Effector memory CD8-positive, alpha-beta T cell (primary cell): ENCODE data around the gene ARFGAP3.
A peak's percentile ranks its signal among the peaks of the same experiment; 100 is the strongest.

ENCODE experiments used
- ATAC-seq: fragments of 150-1000 bp; cut with Tn5 transposase; replicated peaks from 2 replicates; pipeline ENCODE4 v1.10.0; 2021; ENCODE audit warnings: mild to moderate bottlenecking, moderate library complexity
- DNase-seq, 3 experiments: peaks; one replicate each; pipeline ENCODE4 v3.0.0; 2021
- H3K27ac Mint-ChIP-seq, 2 donors: one replicate each; pipeline ENCODE4 v1.8.0; 2022; ENCODE audit warnings: mild to moderate bottlenecking in 2 of 2, mixed read lengths in 2 of 2, moderate library complexity in 2 of 2
- H3K27me3 Mint-ChIP-seq, 2 donors: one replicate each; pipeline ENCODE4 v1.8.0; 2022; ENCODE audit warnings: mixed read lengths in 2 of 2
- H3K36me3 Mint-ChIP-seq: one replicate; pipeline ENCODE4 v1.8.0; 2022; ENCODE audit warnings: mild to moderate bottlenecking, moderate library complexity, mixed read lengths; ENCODE audit not compliant: insufficient read depth
- H3K4me1 Mint-ChIP-seq, 2 donors: one replicate each; pipeline ENCODE4 v1.8.0; 2022; ENCODE audit warnings: low read depth in 2 of 2, mixed read lengths in 2 of 2
- H3K4me3 Mint-ChIP-seq, 2 donors: one replicate each; pipeline ENCODE4 v1.8.0; 2022; ENCODE audit warnings: mild to moderate bottlenecking in 2 of 2, mixed read lengths in 2 of 2, moderate library complexity in 2 of 2
- H3K9me3 Mint-ChIP-seq, 2 donors: one replicate each; pipeline ENCODE4 v1.8.0; 2022; ENCODE audit warnings: mixed read lengths in 2 of 2

The ARFGAP3 gene

DNA sequence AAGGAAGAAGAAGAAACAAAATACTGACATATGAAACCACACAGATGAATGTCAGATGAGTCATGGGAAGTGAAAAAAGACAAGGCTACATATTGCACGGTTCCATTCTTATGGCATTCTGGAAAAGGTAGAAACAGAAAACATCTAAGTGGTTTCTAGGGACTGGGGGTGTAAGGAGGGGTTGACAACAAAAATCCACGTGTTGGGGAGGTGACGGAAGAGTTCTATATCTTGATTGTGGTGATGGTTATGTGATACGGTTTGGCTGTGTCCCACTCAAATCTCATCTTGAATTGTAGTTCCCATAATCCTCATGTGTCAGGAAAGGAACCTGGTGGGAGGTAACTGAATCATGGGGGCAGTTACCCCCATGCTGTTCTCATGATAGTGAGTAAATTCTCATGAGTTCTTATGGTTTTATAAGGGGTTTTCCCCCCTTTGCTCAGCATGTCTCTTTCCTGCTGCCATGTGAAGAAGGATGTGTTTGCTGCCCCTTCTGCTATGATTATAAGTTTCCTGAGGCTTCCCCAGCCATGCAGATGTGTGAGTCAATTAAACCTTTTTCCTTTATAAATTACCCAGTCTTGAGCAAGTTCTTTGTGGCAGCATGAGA, 6.4 kb upstream of the ARFGAP3 start:
- Mint-ChIP-seq H3K4me3 (no peak overlapping the region), H3K9me3 (no peaks in the 10 kb centered on the region), H3K27ac (no peak overlapping the region), H3K36me3 (peaks cover 9% of the 10 kb centered on the region), H3K27me3 (no peaks in the 10 kb centered on the region), H3K4me1 (peaks cover 4 to 10% of the 10 kb centered on the region in 2 donors)
- ATAC-seq = peak; percentile 42
- DNase-seq = no peak

DNA sequence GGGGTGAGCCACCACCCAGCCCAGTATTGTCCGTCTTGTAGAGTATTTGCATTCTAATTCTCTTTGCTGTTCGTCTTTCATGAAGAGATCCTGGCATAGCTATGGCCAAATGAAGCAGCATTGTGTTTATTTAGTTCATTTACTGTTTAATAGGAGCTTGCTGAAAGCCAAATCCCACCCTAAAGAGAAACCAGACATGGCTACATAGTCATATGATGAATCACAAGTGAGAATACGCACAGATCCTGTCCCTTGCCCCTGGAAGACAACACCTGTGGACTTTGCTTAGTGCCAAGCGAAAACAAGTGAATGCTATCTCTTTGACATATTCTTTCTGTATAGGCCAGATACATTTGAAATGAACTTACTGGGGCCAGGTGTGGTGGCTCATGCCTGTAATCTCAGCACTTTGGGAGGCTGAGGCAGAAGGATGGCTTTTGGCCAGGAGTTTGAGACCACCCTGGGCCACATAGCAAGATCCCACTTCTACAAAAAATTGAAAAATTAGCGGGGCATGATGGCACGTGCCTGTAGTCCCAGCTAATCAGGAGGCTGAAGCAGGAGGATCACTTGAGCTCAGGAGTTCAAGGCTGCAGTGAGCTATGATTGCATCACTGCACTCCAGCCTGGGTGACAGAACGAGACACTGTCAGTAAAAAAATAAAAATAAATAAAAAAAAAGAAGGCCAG, 5.1 kb upstream of the ARFGAP3 start:
- ATAC-seq (no peak), DNase-seq (no peak)
- H3K36me3 Mint-ChIP-seq = peaks cover 6% of the 10 kb centered on the region
- H3K27me3 Mint-ChIP-seq = no peaks in the 10 kb centered on the region
- H3K27ac Mint-ChIP-seq = no peak overlapping the region
- H3K4me1 Mint-ChIP-seq = peaks cover 4 to 5% of the 10 kb centered on the region in 2 donors
- H3K4me3 Mint-ChIP-seq = no peak overlapping the region
- H3K9me3 Mint-ChIP-seq = no peaks in the 10 kb centered on the region

DNA sequence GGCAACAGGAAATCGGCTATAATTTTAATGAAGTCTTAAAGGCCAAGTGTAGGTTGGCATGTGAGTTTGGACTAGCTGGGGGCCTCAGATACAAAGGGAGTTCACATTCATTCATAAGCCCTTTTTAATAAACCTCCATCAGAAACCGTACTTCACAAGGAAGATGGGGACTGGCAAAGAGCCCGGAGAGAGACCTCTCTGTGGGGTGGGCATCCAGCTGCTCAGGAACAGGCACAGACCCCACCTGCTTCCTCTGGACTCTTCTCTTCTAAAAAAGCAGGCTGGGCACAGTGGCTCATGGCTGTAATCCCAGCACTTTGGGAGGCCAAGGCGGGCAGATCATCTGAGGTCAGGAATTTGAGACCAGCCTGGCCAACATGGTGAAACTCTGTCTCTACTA, 3.9 kb upstream of the ARFGAP3 start:
- no peak overlapping the region for H3K4me3 Mint-ChIP-seq
- H3K27ac Mint-ChIP-seq = peak overlapping the region in 1 of 2 donors; percentile 15
- ATAC-seq (no peak), DNase-seq (no peak)
- peaks cover 8 to 10% of the 10 kb centered on the region in 2 donors for H3K4me1 Mint-ChIP-seq
- H3K27me3 Mint-ChIP-seq = no peaks in the 10 kb centered on the region
- H3K9me3 Mint-ChIP-seq = no peaks in the 10 kb centered on the region
- H3K36me3 Mint-ChIP-seq = peaks cover 9% of the 10 kb centered on the region

DNA sequence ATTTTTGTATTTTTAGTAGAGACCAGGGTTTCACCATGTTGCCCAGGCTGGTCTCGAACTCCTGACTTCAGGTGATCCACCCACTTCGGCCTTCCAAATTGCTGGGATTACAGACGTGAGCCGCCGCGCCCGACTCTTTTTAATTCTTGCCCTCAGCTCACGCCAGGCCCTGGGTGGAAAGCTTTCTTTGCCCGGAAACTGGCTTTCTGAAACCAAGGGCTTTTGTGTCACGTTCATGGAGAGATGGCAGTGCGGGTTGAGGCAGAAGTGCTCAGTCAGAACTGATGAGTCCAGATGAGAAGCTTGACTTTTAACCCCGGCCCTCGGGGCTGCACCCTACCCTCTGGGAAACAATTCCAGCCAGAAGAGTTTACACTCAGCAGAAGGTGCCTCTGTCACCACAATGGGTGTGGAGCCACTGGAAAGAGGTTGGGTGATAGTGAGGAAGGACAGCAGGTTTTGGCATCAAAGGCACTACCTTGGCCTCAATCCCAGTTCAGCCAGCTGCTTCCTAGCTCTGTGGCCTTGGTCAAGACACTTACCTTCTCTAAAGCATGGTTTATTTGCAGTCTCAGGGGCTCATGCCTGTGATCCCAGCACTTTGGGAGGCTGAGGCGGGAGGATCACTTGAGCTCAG, 890 bp upstream of the ARFGAP3 start:
- ATAC-seq (no peak), DNase-seq (no peak)
- peaks cover 5 to 8% of the 10 kb centered on the region in 2 donors for H3K4me1 Mint-ChIP-seq
- no peaks in the 10 kb centered on the region for H3K9me3 Mint-ChIP-seq
- peak overlapping the region; percentile 69 to 74 for H3K4me3 Mint-ChIP-seq
- H3K36me3 Mint-ChIP-seq = peaks cover 13% of the 10 kb centered on the region
- H3K27ac Mint-ChIP-seq = no peak overlapping the region
- H3K27me3 Mint-ChIP-seq = no peaks in the 10 kb centered on the region

DNA sequence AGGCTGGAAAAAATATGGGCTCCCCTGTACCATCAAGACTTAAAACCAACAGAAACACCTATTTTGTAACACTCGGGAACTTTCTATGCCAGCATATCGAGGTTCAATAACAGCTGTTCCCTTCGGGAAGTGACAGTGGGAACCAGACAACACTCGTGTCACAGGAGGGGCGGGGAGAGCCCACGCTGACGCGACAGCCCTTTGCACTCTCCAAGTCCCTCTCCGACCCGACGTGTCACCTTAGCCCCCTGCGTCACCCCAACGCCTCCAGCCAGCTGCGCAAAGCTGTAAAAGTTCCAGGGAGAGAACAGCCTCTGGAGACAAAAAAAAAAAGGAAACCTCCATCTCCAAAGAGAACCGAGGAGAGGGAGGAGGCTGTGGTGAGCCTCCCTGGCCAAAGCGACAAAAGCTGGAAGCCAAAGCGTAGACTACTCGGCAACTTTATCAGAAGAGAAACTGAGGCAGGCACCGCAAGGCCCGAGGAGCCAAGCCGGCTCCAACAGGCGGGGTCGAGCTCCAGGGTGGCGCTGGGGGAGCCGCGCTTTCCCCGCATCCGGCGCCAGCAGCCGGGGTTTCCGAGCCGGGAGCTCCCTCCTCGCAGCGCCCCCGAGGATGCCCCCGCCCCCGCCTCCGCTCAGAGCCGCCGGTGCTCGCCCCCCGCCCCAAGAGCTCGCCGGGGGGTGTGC, 751 bp downstream of the ARFGAP3 start:
- Mint-ChIP-seq H3K27me3 (no peaks in the 10 kb centered on the region), H3K4me3 (peak overlapping the region; percentile 88 to 96), H3K36me3 (peaks cover 13% of the 10 kb centered on the region), H3K9me3 (no peaks in the 10 kb centered on the region), H3K4me1 (peaks cover 5 to 9% of the 10 kb centered on the region in 2 donors), H3K27ac (peak overlapping the region; percentile 93 to 96)
- ATAC-seq = peak; percentile 51
- DNase-seq = peak; percentile 17 to 58 (median 45)

DNA sequence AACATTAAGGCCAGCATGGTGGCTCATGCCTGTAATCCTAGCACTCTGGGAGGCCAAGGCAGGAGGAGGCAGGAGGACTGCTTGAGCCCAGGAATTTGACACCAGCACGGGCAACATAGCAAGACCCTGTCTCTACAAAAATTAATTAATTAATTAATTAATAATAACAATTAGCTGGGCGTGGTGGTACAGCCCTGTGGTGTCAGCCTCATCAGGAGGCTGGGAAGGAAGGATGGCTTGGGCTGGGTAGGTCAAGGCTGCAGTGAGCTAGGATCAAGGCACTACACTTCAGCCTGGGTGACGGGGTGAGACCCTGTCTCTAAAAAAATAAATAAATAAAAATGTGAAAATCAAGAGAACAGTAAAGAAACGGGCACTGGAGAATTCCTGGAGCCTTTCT, 1.4 kb downstream of the ARFGAP3 start:
- Mint-ChIP-seq H3K27me3 (no peaks in the 10 kb centered on the region), H3K27ac (peak overlapping the region; percentile 93 to 96), H3K36me3 (peaks cover 13% of the 10 kb centered on the region), H3K4me1 (peaks cover 5 to 12% of the 10 kb centered on the region in 2 donors), H3K4me3 (peak overlapping the region; percentile 88 to 96), H3K9me3 (no peaks in the 10 kb centered on the region)
- no peak for DNase-seq
- ATAC-seq = no peak

DNA sequence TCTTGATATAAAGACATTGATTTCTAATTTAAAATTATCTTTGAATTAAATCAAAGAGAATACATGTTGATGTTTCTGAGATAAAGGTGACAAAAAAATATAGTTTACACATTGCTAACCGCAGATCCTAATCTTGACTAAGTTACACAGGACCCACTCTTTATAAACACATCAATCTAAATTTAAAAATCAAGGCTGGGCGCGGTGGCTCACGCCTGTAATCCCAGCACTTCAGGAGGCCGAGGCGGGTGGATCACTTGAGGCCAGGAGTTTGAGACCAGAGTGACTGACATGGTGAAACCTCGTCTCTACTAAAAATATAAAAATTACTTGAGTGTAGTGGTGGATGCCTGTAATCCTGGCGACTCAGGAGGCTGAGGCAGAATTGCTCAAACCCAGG, 1.9 kb downstream of the ARFGAP3 start:
- DNase-seq = no peak
- Mint-ChIP-seq H3K9me3 (no peaks in the 10 kb centered on the region), H3K36me3 (peaks cover 13% of the 10 kb centered on the region), H3K27ac (peak overlapping the region; percentile 65 to 96), H3K27me3 (no peaks in the 10 kb centered on the region), H3K4me3 (peak overlapping the region; percentile 88 to 96), H3K4me1 (peaks cover 5 to 12% of the 10 kb centered on the region in 2 donors)
- ATAC-seq = no peak

DNA sequence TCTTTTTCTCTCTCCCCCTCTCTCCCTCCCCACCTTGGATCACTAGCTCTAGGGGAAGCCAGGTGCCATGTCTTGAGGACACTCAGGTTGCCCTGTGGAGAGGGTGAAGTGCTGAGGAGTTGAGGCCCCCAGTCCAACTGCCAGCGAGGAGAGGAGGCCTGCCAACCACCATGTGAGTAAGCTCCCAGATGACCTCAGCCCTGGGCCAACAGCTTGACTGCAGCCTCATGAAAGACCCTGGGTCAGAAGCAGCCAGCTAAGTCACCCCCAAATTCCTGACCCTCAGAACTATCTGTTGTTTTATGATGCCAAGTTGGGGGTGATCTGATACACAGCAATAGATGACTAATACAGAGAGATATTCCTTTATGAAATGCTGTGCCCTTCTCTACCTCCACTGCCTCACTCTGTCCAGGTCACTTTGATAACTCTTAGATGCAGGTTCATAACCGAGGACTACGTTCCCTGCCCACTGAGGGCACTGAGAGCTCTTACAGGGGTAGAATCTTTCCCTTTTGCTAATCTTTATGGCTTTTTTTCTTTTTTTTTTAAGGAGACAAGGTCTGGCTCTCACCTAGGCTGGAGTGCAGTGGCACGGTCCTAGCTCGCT, 8.0 kb downstream of the ARFGAP3 start:
- no peaks in the 10 kb centered on the region for H3K27me3 Mint-ChIP-seq
- H3K4me3 Mint-ChIP-seq = no peak overlapping the region
- peak overlapping the region; percentile 17 to 67 for H3K27ac Mint-ChIP-seq
- no peak for DNase-seq
- no peak for ATAC-seq
- peaks cover 16 to 20% of the 10 kb centered on the region in 2 donors for H3K4me1 Mint-ChIP-seq
- H3K36me3 Mint-ChIP-seq = peaks cover 29% of the 10 kb centered on the region
- no peaks in the 10 kb centered on the region for H3K9me3 Mint-ChIP-seq

DNA sequence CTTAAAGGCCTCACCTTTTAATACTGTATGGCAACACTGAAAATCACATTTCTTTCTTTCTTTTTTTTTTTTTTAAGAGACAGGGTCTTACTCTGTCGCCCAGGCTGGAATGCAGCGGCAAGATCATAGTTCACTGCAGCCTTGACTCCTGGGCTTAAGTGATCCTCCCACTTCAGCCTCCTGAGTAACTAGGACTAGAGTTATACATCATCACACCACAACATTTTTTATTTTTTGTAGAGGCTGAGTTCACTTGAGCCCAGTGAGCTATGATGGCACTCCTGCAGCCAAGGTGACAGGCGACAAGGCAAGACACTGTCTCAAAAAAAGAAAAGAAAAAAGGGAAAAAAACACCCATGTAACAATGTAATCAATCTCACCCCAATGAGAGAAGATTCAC, 10.0 kb downstream of the ARFGAP3 start:
- H3K4me3 Mint-ChIP-seq = no peak overlapping the region
- peaks cover 46% of the 10 kb centered on the region for H3K36me3 Mint-ChIP-seq
- H3K27ac Mint-ChIP-seq = peak overlapping the region in 1 of 2 donors; percentile 20
- H3K27me3 Mint-ChIP-seq = no peaks in the 10 kb centered on the region
- no peak for ATAC-seq
- no peaks in the 10 kb centered on the region for H3K9me3 Mint-ChIP-seq
- DNase-seq = no peak
- peaks cover 28 to 31% of the 10 kb centered on the region in 2 donors for H3K4me1 Mint-ChIP-seq

DNA sequence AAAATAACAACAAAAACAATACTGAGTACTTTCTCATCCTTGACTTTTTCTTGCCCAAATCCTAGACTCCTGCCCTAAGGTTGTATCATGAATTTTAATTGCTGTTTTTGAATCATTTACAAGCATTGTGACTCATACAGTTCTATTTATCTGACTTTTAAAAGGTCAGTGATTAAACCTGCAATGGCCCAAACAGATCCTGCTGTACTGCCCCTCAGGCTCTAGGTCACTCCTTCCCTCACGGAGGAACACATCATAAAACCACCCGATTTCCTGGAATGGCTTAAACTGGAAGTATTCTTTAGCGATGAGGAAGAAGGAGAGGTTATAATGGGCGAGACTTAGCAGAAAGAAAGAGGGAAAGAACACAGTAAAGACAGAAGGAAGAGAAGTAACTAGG, 12.3 kb downstream of the ARFGAP3 start:
- ATAC-seq = no peak
- peaks cover 34 to 41% of the 10 kb centered on the region in 2 donors for H3K4me1 Mint-ChIP-seq
- DNase-seq = no peak
- no peaks in the 10 kb centered on the region for H3K27me3 Mint-ChIP-seq
- peak overlapping the region in 1 of 2 donors; percentile 32 for H3K27ac Mint-ChIP-seq
- H3K4me3 Mint-ChIP-seq = no peak overlapping the region
- H3K9me3 Mint-ChIP-seq = no peaks in the 10 kb centered on the region
- peaks cover 59% of the 10 kb centered on the region for H3K36me3 Mint-ChIP-seq

DNA sequence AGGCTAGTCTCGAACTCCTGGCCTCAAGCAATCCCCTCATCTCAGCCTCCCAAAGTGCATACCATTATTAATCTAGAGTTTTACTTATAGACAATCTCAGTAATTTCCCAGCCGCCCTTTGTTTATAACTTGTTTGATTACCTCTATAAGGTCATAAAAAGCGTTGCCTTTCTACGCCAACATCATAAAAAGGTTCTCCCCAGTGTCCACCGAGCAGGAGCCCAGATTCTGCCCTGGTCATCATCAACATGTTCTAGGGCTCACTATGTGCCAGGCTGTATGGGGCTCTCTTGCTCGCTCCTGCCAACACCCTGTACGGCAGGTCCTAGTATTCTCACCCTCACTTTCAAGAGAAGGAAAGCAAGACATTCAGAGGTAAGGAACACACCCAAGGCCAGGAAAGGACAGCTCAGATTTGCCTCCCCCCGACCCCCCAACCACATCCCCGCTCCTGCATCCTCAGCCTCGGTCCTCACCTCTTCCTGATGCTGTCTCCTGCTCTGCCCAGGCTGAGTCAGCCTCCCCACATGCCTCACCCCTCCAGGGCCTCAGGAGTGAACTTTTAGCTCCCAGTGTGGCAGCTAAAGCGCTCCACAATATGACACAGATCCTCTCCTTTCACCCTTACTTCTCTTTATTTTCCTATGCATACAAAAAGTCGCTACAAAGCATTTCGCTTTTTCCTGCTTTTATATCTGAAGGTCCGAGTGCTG, 14.3 kb downstream of the ARFGAP3 start:
- no peak for ATAC-seq
- H3K9me3 Mint-ChIP-seq = no peaks in the 10 kb centered on the region
- no peak overlapping the region for H3K4me3 Mint-ChIP-seq
- peaks cover 26 to 30% of the 10 kb centered on the region in 2 donors for H3K4me1 Mint-ChIP-seq
- no peak for DNase-seq
- H3K36me3 Mint-ChIP-seq = peaks cover 72% of the 10 kb centered on the region
- H3K27me3 Mint-ChIP-seq = no peaks in the 10 kb centered on the region
- peak overlapping the region; percentile 73 to 86 for H3K27ac Mint-ChIP-seq

DNA sequence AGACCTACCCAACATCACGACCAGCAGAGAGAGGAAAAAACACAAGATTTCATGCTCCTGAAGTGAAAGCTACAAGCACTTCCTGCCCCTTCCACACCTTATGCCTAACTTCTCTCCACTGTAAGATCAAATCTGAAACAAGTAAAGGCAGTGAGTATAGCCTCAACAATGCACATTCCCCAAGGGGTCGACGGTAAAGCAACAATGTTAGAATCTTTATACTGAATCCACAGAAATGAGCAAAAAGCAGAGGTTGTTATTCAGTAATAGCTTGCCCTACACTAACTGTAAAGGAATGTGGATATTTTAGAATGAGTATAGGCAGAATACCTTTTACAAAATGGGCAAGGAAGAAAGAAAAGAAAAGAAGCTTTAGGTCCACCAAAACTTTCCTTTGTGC, 15.6 kb downstream of the ARFGAP3 start:
- Mint-ChIP-seq H3K4me1 (peaks cover 26 to 30% of the 10 kb centered on the region in 2 donors), H3K27ac (peak overlapping the region in 1 of 2 donors; percentile 55), H3K4me3 (no peak overlapping the region), H3K27me3 (no peaks in the 10 kb centered on the region), H3K36me3 (peaks cover 70% of the 10 kb centered on the region), H3K9me3 (no peaks in the 10 kb centered on the region)
- ATAC-seq (no peak), DNase-seq (no peak)

DNA sequence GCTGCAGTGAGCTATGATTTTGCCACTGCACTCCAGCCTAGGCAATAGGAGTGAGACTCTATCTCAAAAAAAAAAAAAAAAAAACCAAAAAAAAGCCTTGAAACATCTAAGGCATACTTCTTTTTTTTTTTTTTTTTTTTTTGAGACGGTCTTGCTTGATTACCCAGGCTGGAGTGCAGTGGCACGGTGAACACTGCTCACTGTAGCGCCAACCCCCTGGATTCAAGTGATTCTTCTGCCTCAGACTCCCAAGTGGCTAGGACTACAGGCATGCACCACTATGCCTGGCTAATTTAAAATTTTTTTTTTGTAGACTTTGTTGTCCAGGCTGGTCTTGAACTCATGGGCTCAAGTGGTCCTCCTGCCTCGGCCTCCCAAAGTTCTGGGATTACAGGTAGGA, 19.5 kb downstream of the ARFGAP3 start:
- no peak for ATAC-seq
- peaks cover 49% of the 10 kb centered on the region for H3K36me3 Mint-ChIP-seq
- H3K4me1 Mint-ChIP-seq = peaks cover 9 to 10% of the 10 kb centered on the region in 2 donors
- no peak overlapping the region for H3K4me3 Mint-ChIP-seq
- no peaks in the 10 kb centered on the region for H3K9me3 Mint-ChIP-seq
- no peak overlapping the region for H3K27ac Mint-ChIP-seq
- no peaks in the 10 kb centered on the region for H3K27me3 Mint-ChIP-seq
- DNase-seq = no peak
